UCSD-AML1 (cell line): ENCODE results near the gene METAP1.
"Not testable (repeated sequence)": the region's sequence is repeated elsewhere in the genome, so short reads cannot be mapped to it uniquely, and the experiment has no call there.

Experiments used
- DNase-seq: peaks from one replicate; lab custom pipeline; 2025; ENCODE audit not compliant: unreplicated experiment; lab: John Stamatoyannopoulos, UW

Gene METAP1

DNA sequence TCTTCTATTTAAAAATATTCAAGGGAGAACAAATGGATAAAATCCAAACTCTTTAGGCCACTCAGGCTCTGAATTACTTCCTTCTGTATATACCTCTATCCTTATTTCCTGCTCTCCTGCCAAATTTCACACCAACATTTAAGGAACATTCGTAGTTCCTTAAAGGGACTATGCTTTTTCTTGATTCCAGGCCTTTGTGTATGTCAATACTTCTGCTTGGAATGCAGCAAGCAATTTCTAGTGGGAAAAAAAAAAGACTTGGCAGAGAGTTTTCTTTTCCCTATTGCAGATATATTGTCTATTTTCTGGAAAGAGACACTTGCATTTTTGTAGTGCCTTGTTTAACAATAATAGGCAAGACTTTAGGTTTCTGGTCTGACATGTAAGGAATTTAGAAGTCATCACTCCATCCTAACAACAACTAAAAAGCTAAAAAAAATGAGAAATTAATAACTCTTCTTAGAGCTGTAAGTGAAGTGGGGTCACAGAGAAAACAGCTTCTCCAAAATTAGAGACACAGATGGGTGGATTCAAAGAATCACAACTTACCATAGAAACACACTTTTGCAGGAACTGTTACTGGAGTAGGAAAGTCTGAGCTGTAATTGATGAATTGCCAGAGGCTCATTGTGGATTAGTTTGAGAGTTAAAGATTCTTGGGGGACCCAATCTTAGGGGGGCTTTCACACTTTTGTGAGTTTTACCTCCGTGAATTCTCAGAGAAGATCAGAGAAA, 95.1 kb downstream of the METAP1 start:
- DNase-seq: no peak

DNA sequence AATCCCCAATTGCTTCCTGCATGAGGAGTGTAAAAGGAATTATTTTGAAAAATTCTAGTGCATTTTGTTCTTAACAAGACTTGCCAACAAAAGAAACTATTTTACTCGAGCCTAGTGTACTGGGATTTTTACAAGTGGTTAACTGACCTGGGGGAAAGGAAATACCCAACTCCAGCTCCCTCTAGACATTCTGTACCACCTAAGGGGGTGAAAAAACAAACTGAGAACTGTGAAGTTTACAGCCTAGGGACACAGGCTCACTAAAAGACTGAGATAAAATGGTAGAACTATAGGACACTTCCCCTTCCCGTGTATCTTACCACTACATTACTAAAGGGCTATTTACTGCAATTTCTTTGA, 95.7 kb downstream of the METAP1 start:
- DNase-seq: no peak

DNA sequence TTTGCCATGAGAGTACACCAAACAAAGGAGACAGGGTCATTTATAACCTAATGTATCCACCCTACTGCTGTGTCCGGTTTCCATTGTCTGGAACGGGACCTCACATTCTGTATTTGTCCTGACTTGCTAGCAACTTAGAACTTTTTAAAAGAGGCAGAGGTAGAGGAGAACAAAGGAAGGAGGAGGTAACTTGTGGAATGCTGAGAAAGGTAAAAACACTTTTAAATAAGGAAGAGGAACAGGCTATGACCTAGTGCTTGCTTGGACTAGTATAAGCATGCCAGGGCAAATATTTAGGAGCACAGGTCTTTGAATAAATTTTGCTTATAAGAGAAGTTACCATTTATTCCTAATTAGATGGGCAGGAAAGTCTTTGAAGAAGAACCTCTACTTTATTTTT, 96.3 kb downstream of the METAP1 start:
- DNase-seq: not testable (repeated sequence)

DNA sequence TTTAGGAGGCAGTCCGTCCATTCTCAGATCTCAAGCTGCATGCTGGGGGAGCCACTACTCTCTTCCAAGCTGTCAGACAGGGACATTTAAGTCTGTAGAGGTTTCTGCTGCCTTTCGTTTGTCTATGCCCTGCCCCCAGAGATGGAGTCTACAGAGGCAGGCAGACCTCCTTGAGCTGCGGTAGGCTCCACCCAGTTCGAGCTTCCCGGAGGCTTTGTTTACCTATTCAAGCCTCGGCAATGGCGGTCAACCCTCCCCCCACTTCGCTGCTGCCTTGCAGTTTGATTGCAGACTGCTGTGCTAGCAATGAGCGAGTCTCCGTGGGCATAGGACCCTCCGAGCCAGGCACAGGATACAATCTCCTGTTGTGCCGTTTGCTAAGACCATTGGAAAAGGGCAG, 103.8 kb downstream of the METAP1 start:
- DNase-seq: no peak

DNA sequence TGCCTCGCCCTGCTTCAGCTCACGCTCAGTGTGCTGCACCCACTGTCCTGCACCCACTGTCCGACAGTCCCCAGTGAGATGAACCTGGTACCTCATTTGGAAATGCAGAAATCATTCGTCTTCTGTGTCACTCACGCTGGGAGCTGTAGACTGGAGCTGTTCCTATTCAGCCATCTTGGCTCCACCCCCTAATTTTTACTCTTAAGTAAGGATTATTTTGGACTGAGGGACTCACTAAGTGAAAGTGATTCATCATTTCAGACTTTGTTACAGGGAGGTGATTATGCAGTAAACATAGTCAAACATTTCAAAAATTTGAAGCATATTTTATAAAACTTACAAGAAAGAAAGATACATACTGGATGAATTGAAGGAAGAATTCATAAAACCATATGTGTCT, 104.3 kb downstream of the METAP1 start:
- not testable (repeated sequence) for DNase-seq

DNA sequence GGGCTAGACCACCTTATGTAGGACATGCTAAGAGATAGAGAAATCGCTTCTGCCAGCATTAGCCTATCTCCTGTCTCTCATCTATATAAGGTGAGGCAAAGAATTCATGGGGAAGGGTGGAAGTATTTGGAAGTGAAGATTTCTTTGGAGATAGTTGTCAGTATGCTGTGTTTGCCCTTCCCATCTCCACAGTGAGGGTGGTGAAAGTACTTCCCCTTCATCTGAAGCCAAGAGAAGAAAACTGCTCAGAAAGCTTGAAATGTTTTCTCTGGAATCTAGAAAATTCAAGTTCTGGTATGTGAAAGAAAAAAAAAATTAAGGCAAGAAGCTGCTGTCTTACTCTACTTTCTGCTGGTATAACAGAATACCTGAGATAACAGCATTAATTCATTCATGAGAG, 105.4 kb downstream of the METAP1 start:
- no peak for DNase-seq

DNA sequence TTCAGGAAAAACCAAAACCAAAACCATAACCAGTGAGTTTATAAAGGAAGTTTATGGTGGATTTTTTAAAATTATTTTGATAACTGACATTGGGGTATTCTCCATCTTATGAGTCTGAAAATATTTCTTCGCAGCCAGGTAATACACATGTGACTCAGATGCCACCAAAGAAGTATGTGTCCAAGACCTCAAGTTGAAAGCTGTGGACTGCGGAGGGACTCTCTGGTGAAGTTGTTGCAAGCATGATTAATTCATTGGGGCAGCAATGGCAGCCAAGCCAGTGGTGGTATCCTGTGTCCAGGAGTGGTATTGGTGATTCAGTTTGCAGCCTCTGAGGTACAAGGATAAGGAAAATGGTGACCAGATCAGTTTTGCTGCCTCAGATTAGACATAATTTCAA, 107.1 kb downstream of the METAP1 start:
- no peak for DNase-seq

DNA sequence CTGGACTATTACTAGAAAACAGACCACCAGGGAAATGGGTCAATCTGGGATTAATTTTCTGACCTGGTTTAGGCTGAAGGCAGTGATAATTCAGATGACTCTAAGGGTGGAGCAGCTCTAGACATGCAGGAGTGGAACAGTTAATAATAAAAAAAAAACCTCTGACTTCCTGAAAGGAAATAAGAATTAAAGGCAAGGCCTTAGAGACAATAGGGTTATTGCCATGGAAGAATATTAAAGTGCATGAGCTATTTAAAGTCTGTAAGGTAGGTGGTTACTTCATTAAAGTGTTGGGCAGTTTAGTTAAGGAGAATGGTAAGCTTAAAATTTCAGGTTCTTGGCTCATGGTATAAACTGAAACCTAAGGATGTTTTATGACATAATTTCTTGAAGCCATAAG, 107.6 kb downstream of the METAP1 start:
- no peak for DNase-seq

DNA sequence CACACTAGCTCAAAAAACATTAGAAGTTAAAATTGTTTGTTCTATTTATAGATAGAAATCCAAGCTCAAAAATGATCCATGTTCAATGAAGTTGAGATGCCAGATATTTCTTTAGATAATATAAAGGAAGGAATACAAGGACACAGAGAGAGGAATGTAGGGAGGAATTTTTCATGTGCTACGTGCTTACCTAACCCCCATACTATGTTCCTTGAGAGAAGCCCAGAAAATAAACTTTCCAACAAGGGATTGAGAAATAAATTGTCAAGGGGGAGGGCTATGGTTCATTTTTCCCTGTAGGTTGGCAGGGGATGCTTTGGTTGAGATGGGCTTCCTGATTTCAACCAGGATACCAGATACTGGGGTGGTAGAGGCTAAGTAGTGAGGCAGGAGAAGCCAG, 108.6 kb downstream of the METAP1 start:
- DNase-seq: no peak

DNA sequence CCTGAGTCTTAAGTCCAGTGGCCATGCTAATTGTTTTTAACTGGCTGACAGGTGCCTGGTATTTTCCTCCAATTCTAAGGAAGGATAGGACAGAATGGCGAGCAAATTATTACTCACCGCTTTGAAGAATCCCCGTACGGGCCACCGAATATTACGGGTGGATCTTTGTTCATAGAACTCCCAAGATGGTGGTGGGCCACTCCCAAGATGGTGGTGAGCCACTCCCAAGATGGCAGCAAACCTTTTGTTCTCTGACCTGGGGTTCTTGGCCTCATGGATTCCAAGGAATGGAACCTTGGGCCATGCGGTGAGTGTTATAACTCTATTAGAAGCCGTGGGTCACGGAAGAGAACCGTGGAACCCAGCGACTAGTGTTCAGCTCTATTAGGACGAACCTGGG, 113.8 kb downstream of the METAP1 start:
- not testable (repeated sequence) for DNase-seq
